Skeletal muscle tissue (tissue), 4 donors: Measurements from ENCODE around the gene AXIN1. TPM values are rescaled to one million over a fixed set of nuclear protein-coding genes. Genes with fewer than 3 reads are reported as not detected.
"Not testable (repeated sequence)": the region's sequence is repeated elsewhere in the genome, so short reads cannot be mapped to it uniquely, and the experiment has no call there.

Source experiments
- H3K27ac ChIP-seq: one replicate; pipeline ENCODE4 v1.7.0; 2013; ENCODE audit warnings: mild to moderate bottlenecking, low read depth, low read length, inconsistent platforms
- H3K27me3 ChIP-seq, 3 donors: one replicate each; pipeline ENCODE4 v1.7.0; 2013; ENCODE audit warnings: low read length in 3 of 3; ENCODE audit not compliant: control insufficient read depth in 3 of 3, insufficient read depth in 3 of 3
- H3K36me3 ChIP-seq, 3 donors: one replicate each; pipeline ENCODE4 v1.7.0; 2013; ENCODE audit warnings: low read length in 3 of 3; ENCODE audit not compliant: control insufficient read depth in 3 of 3, insufficient read depth in 3 of 3
- H3K4me1 ChIP-seq, 3 donors: one replicate each; pipeline ENCODE4 v1.7.0; 2013; ENCODE audit warnings: low read length in 3 of 3, mild to moderate bottlenecking in 3 of 3; ENCODE audit not compliant: control insufficient read depth in 3 of 3, insufficient read depth in 3 of 3
- H3K4me3 ChIP-seq, 3 donors: one replicate each; pipeline ENCODE4 v1.7.0; 2013; ENCODE audit warnings: low read length in 3 of 3
- H3K9ac ChIP-seq, 3 donors: one replicate each; pipeline ENCODE4 v1.7.0; 2013; ENCODE audit warnings: low read length in 3 of 3, mild to moderate bottlenecking in 3 of 3, moderate library complexity in 2 of 3, low read depth in 1 of 3
- H3K9me3 ChIP-seq, 3 donors: one replicate each; pipeline ENCODE4 v1.7.0; 2013; ENCODE audit warnings: low read length in 3 of 3; ENCODE audit not compliant: control insufficient read depth in 3 of 3
- total RNA-seq: library from RNA; depleted of rRNA; stranded (reverse); fragments of >200 nt; gene quantifications from one replicate; pipeline ENCODE4 v1.2.3, GENCODE V29; 2014
- donor health status: Osteomylitis.

The AXIN1 gene
- total RNA-seq, 1 donor from 2014 or later = 8.9 TPM

DNA sequence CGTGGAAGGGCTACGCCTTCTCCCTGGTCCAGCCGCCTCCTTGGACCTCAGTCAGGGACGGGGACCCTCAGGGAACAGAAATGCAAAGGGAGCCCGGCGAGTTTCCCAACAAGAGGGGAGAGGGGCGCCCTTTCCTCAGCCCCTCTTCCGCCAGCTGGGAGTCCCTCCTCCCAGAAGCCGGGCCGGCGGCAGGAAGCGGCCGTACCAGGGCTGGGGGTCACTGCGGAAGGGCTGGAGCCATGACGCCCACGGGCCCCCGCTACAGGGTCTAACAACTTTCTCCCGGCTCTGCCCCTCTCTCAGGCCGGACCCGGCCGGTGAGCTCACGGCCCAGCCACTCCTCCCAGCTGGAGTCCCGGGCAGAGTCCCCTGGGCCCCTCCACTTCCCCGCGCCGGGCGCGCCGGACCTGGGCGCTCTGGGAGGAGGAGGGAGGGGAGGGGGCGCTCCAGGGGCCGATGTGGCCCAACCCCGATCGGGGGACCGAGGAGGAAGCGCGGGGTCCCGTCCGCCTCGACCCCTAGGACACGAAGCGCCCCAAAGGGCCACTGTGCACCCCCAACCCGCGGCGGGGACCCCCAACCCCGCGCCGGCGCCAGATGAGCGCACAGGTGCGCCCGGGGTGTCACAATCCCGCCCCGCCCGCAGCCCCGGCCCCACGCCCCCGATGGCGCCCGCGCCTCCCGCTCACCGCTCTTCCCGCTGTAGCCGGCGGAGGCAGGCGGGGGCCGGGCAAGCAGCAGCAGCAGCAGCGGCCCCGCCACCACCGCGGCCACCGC, 28.7 kb upstream of the AXIN1 start:
- Histone ChIP-seq H3K36me3 (peaks cover under 1 to 3% (median under 1%) of the 10 kb centered on the region in 3 donors), H3K27me3 (no peaks in the 10 kb centered on the region), H3K4me3 (peak overlapping the region; percentile 60 to 70 (median 68)), H3K9me3 (no peaks in the 10 kb centered on the region), H3K4me1 (peaks cover 23 to 36% (median 23%) of the 10 kb centered on the region in 3 donors), H3K9ac (peak overlapping the region; percentile 57 to 83 (median 74)), H3K27ac (no peak overlapping the region)

DNA sequence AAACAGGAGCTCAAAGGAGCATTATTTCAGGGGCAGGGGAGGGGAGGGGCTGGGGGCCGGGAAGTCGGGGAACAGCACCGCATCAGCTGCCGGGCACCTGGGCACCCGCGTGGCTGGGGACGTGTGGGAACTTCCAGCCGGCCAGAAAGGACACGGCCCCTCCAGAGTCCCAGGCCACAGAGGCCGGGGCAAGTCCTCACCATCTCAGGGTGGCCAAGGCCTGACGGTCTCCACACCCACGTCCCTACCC, 28.2 kb upstream of the AXIN1 start:
- Histone ChIP-seq H3K4me1 (peaks cover 20 to 33% (median 23%) of the 10 kb centered on the region in 3 donors), H3K36me3 (peaks cover 4 to 6% (median 6%) of the 10 kb centered on the region in 3 donors), H3K4me3 (peak overlapping the region; percentile 60 to 70 (median 68)), H3K9ac (peak overlapping the region; percentile 57 to 83 (median 74)), H3K9me3 (no peaks in the 10 kb centered on the region), H3K27me3 (no peaks in the 10 kb centered on the region), H3K27ac (no peak overlapping the region)

DNA sequence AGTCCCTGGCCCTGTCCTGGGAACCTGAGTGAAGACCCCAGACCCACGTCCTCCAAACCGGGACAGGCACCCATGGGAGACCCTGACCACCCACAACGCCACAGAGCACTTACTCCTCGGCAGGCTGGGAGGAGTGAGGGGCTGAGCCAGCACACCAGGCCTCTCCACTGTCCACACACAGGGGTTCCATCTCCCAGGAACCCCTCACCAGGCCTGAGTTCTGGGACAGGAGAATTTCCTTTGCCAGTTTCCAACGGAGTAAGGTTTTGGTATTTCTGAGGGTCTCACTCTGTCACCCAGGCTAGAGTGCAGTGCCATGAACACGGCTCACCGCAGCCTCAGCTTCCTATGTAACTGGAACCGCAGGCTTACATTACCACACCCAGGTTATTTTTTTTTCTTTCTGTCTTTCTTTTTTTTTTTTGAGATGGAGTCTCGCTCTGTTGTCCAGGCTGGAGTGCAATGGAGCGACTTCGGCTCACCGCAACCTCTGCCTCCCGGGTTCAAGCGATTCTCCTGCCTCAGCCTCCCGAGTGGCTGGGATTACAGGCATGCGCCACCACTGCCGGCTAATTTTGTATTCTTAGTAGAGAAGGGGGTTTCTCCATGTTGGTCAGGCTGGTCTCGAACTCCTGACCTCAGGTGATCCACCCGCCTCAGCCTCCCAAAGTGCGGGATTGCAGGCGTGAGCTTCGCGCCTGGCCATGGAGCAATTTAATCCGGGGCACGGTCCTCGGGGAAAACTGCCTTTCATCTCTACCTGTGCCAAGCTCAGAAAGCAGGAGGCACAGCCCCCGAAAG, 27.6 kb upstream of the AXIN1 start:
- Histone ChIP-seq H3K4me3 (no peak overlapping the region), H3K27ac (no peak overlapping the region), H3K4me1 (peaks cover 20 to 33% (median 23%) of the 10 kb centered on the region in 3 donors), H3K36me3 (peaks cover 4 to 7% (median 6%) of the 10 kb centered on the region in 3 donors), H3K9ac (peak overlapping the region in 1 of 3 donors; percentile 40), H3K9me3 (no peaks in the 10 kb centered on the region), H3K27me3 (no peaks in the 10 kb centered on the region)

DNA sequence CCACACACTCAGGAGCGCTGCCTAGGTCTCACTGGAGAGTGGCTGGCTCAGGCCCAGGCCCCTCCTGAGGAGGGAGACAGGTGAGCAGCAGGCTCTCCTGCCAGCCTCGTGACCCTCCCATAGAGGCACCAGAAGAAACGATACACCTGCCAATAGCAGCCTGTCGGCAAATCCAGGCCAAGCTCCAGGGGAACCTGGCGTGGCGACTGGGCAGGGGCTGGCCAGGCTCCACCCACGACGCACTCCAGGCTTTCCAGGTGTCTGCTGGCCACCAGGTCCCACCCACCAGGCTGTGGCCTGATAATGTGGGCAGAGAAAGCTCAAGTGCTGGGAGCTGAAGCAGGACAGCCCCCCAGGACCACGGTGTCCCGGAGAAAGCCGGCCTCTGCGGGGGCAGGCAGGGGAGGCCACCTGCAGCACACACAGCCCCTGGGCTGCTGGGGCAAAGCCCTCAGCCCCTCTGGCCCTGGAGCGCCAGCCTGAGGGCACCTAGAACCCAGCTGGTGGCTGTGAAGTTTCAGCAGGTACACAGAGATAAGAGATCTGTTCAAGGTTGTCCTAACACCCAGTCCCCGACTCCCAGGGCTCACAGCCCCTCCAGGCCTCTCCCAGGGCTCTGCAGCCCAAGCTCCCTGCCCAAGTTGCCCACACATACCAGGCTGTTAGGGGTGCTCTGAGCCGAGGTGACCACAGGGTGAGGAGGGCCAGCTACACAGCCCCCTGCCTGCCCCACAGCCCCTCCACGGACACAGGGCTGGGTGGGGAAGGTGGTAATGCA, 26.8 kb upstream of the AXIN1 start:
- no peak overlapping the region for H3K27ac ChIP-seq
- H3K9me3 ChIP-seq = no peaks in the 10 kb centered on the region
- no peaks in the 10 kb centered on the region for H3K27me3 ChIP-seq
- H3K9ac ChIP-seq = peak overlapping the region in 1 of 3 donors; percentile 25
- no peak overlapping the region for H3K4me3 ChIP-seq
- H3K36me3 ChIP-seq = peaks cover 7 to 15% (median 11%) of the 10 kb centered on the region in 3 donors
- H3K4me1 ChIP-seq = peaks cover 20 to 32% (median 21%) of the 10 kb centered on the region in 3 donors

DNA sequence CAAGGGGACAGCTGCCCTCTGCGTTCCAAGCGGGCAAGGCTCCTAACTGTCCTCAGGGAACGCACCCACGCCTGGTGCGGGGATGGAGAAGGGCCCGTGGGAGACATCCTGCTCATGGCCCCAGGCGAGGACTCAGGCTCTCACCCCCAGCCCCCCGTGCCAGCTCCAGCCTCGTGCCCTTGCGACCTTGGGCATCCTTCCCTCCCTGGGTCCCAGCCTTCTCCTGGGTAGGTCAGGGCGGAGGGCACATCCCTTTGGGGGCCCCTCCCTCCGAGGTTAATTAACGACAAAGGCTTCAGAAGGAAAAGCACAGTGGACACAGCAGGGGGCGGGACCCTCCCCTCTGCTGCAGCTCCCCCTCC, 26.3 kb upstream of the AXIN1 start:
- peaks cover 14 to 26% (median 15%) of the 10 kb centered on the region in 3 donors for H3K4me1 ChIP-seq
- no peaks in the 10 kb centered on the region for H3K27me3 ChIP-seq
- peaks cover 11 to 21% (median 15%) of the 10 kb centered on the region in 3 donors for H3K36me3 ChIP-seq
- no peak overlapping the region for H3K9ac ChIP-seq
- H3K27ac ChIP-seq = no peak overlapping the region
- no peak overlapping the region for H3K4me3 ChIP-seq
- no peaks in the 10 kb centered on the region for H3K9me3 ChIP-seq

DNA sequence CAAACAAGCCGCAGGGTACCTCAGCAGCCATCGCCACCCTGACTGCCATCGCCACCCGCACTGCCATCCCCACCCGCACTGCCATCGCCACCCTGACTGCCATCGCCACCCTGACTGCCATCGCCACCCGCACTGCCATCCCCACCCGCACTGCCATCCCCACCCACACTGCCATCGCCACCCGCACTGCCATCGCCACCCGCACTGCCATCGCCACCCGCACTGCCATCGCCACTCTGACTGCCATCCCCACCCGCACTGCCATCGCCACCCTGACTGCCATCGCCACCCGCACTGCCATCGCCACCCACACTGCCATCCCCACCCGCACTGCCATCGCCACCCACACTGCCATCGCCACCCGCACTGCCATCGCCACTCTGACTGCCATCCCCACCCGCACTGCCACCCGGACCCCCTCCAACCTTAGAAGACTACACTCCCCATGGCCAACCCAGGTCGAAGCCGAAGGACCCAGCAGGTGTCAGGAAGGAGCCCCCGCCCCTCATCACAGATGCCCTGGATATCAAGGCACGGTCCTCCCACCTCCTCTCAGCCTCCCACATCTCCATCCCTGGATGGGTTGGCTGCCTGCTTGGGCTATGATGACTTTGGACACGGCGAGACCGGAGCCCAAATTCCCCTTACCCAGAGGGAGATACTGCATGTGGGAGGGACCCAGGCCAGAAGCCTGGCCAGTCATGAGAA, 25.7 kb upstream of the AXIN1 start:
- not testable (repeated sequence) for H3K27ac ChIP-seq, H3K27me3 ChIP-seq, H3K9me3 ChIP-seq, H3K9ac ChIP-seq, H3K4me3 ChIP-seq
- Histone ChIP-seq H3K36me3 (peaks cover 12 to 23% (median 15%) of the 10 kb centered on the region in 3 donors), H3K4me1 (peaks cover 9 to 21% (median 12%) of the 10 kb centered on the region in 3 donors)

- Histone ChIP-seq H3K4me1 (peaks cover 2 to 18% (median 8%) of the 10 kb centered on the region in 3 donors), H3K27ac (no peak overlapping the region), H3K36me3 (peaks cover 12 to 26% (median 19%) of the 10 kb centered on the region in 3 donors), H3K4me3 (no peak overlapping the region), H3K27me3 (no peaks in the 10 kb centered on the region), H3K9ac (no peak overlapping the region), H3K9me3 (no peaks in the 10 kb centered on the region)
Measured at GRCh38 chr16:377419-377951, 25.0 kb upstream of the AXIN1 start.

- H3K4me1 ChIP-seq = peaks cover 2 to 14% (median 8%) of the 10 kb centered on the region in 3 donors
- no peaks in the 10 kb centered on the region for H3K27me3 ChIP-seq
- H3K9ac ChIP-seq = no peak overlapping the region
- H3K27ac ChIP-seq = no peak overlapping the region
- H3K9me3 ChIP-seq = no peaks in the 10 kb centered on the region
- peaks cover 16 to 30% (median 22%) of the 10 kb centered on the region in 3 donors for H3K36me3 ChIP-seq
- no peak overlapping the region for H3K4me3 ChIP-seq
Measured at GRCh38 chr16:376817-377418, 24.4 kb upstream of the AXIN1 start.
